ENCODE data around the gene HYAL3. TPM values are rescaled to one million over a fixed set of nuclear protein-coding genes. Genes with fewer than 3 reads are reported as not detected.
"Not testable (repeated sequence)": the region's sequence is repeated elsewhere in the genome, so short reads cannot be mapped to it uniquely, and the experiment has no call there.

The HYAL3 gene
- total RNA-seq, 1 donor from 2014 or later: 8.1 TPM

- TF ChIP-seq CTCF (IDR thresholded peaks at IDR 0.05) (no peak), POLR2A (IDR thresholded peaks at IDR 0.05) (no peak), POLR2AphosphoS5 (IDR thresholded peaks at IDR 0.05; ENCODE audit: insufficient read depth in 1 of 2, low read depth in 1 of 2) (no peak)
- Histone ChIP-seq H3K27me3 (no peaks in the 10 kb centered on the region), H3K4me3 (no peak overlapping the region), H3K36me3 (no peaks in the 10 kb centered on the region), H3K4me1 (peaks cover 43% of the 10 kb centered on the region), H3K27ac (no peak overlapping the region), H3K9me3 (no peaks in the 10 kb centered on the region)
- intact Hi-C loops (cut with DNase I): loop anchor here (10.0 kb wide), 1 partner anchor 151 kb away; no protein-coding TSS in a partner anchor
- no peak for DNase-seq (ENCODE audit: extremely low spot score in 2 of 2)
Measured at GRCh38 chr3:50275141-50275995, 23.8 kb downstream of the HYAL3 start.

- DNase-seq (ENCODE audit: extremely low spot score in 2 of 2): no peak
- no peaks in the 10 kb centered on the region for H3K9me3 ChIP-seq
- intact Hi-C loops (cut with DNase I): loop anchor here (5.0 to 10.0 kb wide), 2 partner anchors 47 to 150 kb away; no protein-coding TSS in a partner anchor
- H3K36me3 ChIP-seq: no peaks in the 10 kb centered on the region
- H3K4me3 ChIP-seq: no peak overlapping the region
- peak overlapping the region; percentile 37 for H3K27ac ChIP-seq
- no peaks in the 10 kb centered on the region for H3K27me3 ChIP-seq
- TF ChIP-seq CTCF (IDR thresholded peaks at IDR 0.05) (peak in 2 of 3 experiments; percentile 28 to 51), POLR2AphosphoS5 (IDR thresholded peaks at IDR 0.05; ENCODE audit: insufficient read depth in 1 of 2, low read depth in 1 of 2) (no peak), POLR2A (IDR thresholded peaks at IDR 0.05) (no peak)
- H3K4me1 ChIP-seq: peaks cover 52% of the 10 kb centered on the region
Measured at GRCh38 chr3:50274371-50275104, 24.7 kb downstream of the HYAL3 start.

- peak overlapping the region; percentile 37 for H3K27ac ChIP-seq
- no peak for DNase-seq (ENCODE audit: extremely low spot score in 2 of 2)
- H3K27me3 ChIP-seq: no peaks in the 10 kb centered on the region
- TF ChIP-seq POLR2A (IDR thresholded peaks at IDR 0.05) (no peak), POLR2AphosphoS5 (IDR thresholded peaks at IDR 0.05; ENCODE audit: insufficient read depth in 1 of 2, low read depth in 1 of 2) (no peak), CTCF (IDR thresholded peaks at IDR 0.05) (no peak)
- H3K36me3 ChIP-seq: no peaks in the 10 kb centered on the region
- H3K9me3 ChIP-seq: no peaks in the 10 kb centered on the region
- intact Hi-C loops (cut with DNase I): loop anchor here (5.0 to 10.0 kb wide), 2 partner anchors 46 to 149 kb away; no protein-coding TSS in a partner anchor
- H3K4me1 ChIP-seq: peaks cover 60% of the 10 kb centered on the region
- H3K4me3 ChIP-seq: peak overlapping the region in 1 of 2 donors; percentile 23
Measured at GRCh38 chr3:50273689-50274065, 25.5 kb downstream of the HYAL3 start.

- Histone ChIP-seq H3K36me3 (no peaks in the 10 kb centered on the region), H3K9me3 (no peaks in the 10 kb centered on the region), H3K4me3 (peak overlapping the region; percentile 23 to 28), H3K27ac (peak overlapping the region; percentile 37), H3K27me3 (no peaks in the 10 kb centered on the region), H3K4me1 (peaks cover 66% of the 10 kb centered on the region)
- TF ChIP-seq POLR2AphosphoS5 (IDR thresholded peaks at IDR 0.05; ENCODE audit: insufficient read depth in 1 of 2, low read depth in 1 of 2): peak; percentile 64 to 76
- TF ChIP-seq POLR2A (IDR thresholded peaks at IDR 0.05): no peak
- TF ChIP-seq CTCF (IDR thresholded peaks at IDR 0.05): peak; percentile 91 to 100 (median 99)
- DNase-seq (ENCODE audit: extremely low spot score in 2 of 2): no peak
- intact Hi-C loops (cut with DNase I): loop anchor here (5.0 to 10.0 kb wide), 2 partner anchors 46 to 148 kb away; no protein-coding TSS in a partner anchor
Measured at GRCh38 chr3:50272911-50273688, 26.1 kb downstream of the HYAL3 start.

GRCh38 chr3:50272538-50272910 lies 26.7 kb downstream of the HYAL3 start:
- Histone ChIP-seq H3K4me1 (peaks cover 72% of the 10 kb centered on the region), H3K27ac (peak overlapping the region; percentile 98)
- not testable (repeated sequence) for DNase-seq (ENCODE audit: extremely low spot score in 2 of 2); H3K36me3 ChIP-seq; H3K4me3 ChIP-seq; H3K9me3 ChIP-seq; H3K27me3 ChIP-seq
- intact Hi-C loops (cut with DNase I): loop anchor here (5.0 to 10.0 kb wide), 2 partner anchors 45 to 148 kb away; no protein-coding TSS in a partner anchor

Measured in vagina (tissue), 2 donors.